ENCODE results near the gene C9orf40. TPM values are rescaled to one million over a fixed set of nuclear protein-coding genes. Genes with fewer than 3 reads are reported as not detected.

The C9orf40 gene
- total and polyA plus RNA-seq, 2 donors = 4.3 to 5.5 TPM

- Histone ChIP-seq H3K27me3 (ENCODE audit: control insufficient read depth in 2 of 2, insufficient read depth in 1 of 2, low read length in 1 of 2) (no peaks in the 10 kb centered on the region), H3K4me3 (ENCODE audit: low read length in 2 of 2) (no peak overlapping the region), H3K4me1 (ENCODE audit: control insufficient read depth in 2 of 2, insufficient read depth in 2 of 2, low read length in 2 of 2) (peaks cover 0 to 3% of the 10 kb centered on the region in 2 donors), H3K27ac (ENCODE audit: low read depth in 1 of 2, low read length in 1 of 2) (no peak overlapping the region), H3K9me3 (ENCODE audit: control insufficient read depth in 2 of 2, insufficient read depth in 1 of 2, low read length in 1 of 2) (no peaks in the 10 kb centered on the region), H3K36me3 (ENCODE audit: control insufficient read depth in 2 of 2, insufficient read depth in 2 of 2, low read length in 1 of 2) (no peaks in the 10 kb centered on the region)
- 98% methylated on average over 1 of the region's 1 CpG for WGBS
- DNase-seq (ENCODE audit: low read depth in 6 of 9, low spot score in 9 of 9) = no peak
Measured at GRCh38 chr9:74974558-74974957, 21.8 kb upstream of the C9orf40 start.

GRCh38 chr9:74973714-74974113 is 21.0 kb upstream of the C9orf40 start:
- H3K27me3 ChIP-seq (ENCODE audit: control insufficient read depth in 2 of 2, insufficient read depth in 1 of 2, low read length in 1 of 2) = no peaks in the 10 kb centered on the region
- H3K27ac ChIP-seq (ENCODE audit: low read depth in 1 of 2, low read length in 1 of 2) = no peak overlapping the region
- peak in 2 of 9 donors; percentile 14 to 19 for DNase-seq (ENCODE audit: low read depth in 6 of 9, low spot score in 9 of 9)
- H3K9me3 ChIP-seq (ENCODE audit: control insufficient read depth in 2 of 2, insufficient read depth in 1 of 2, low read length in 1 of 2) = no peaks in the 10 kb centered on the region
- no peak overlapping the region for H3K4me3 ChIP-seq (ENCODE audit: low read length in 2 of 2)
- no peaks in the 10 kb centered on the region for H3K36me3 ChIP-seq (ENCODE audit: control insufficient read depth in 2 of 2, insufficient read depth in 2 of 2, low read length in 1 of 2)
- H3K4me1 ChIP-seq (ENCODE audit: control insufficient read depth in 2 of 2, insufficient read depth in 2 of 2, low read length in 2 of 2) = peaks cover 0 to 3% of the 10 kb centered on the region in 2 donors

- peaks cover 0 to 8% of the 10 kb centered on the region in 2 donors for H3K9me3 ChIP-seq (ENCODE audit: control insufficient read depth in 2 of 2, insufficient read depth in 1 of 2, low read length in 1 of 2)
- H3K27me3 ChIP-seq (ENCODE audit: control insufficient read depth in 2 of 2, insufficient read depth in 1 of 2, low read length in 1 of 2) = no peaks in the 10 kb centered on the region
- DNase-seq (ENCODE audit: low read depth in 6 of 9, low spot score in 9 of 9) = no peak
- 100% methylated on average over 2 of the region's 2 CpGs for WGBS
- H3K4me1 ChIP-seq (ENCODE audit: control insufficient read depth in 2 of 2, insufficient read depth in 2 of 2, low read length in 2 of 2) = no peaks in the 10 kb centered on the region
- H3K4me3 ChIP-seq (ENCODE audit: low read length in 2 of 2) = no peak overlapping the region
- no peaks in the 10 kb centered on the region for H3K36me3 ChIP-seq (ENCODE audit: control insufficient read depth in 2 of 2, insufficient read depth in 2 of 2, low read length in 1 of 2)
- H3K27ac ChIP-seq (ENCODE audit: low read depth in 1 of 2, low read length in 1 of 2) = no peak overlapping the region
Measured at GRCh38 chr9:74963056-74963455, 10.3 kb upstream of the C9orf40 start.

- no peaks in the 10 kb centered on the region for H3K36me3 ChIP-seq (ENCODE audit: control insufficient read depth in 2 of 2, insufficient read depth in 2 of 2, low read length in 1 of 2)
- H3K27ac ChIP-seq (ENCODE audit: low read depth in 1 of 2, low read length in 1 of 2) = no peak overlapping the region
- no peaks in the 10 kb centered on the region for H3K27me3 ChIP-seq (ENCODE audit: control insufficient read depth in 2 of 2, insufficient read depth in 1 of 2, low read length in 1 of 2)
- no peaks in the 10 kb centered on the region for H3K4me1 ChIP-seq (ENCODE audit: control insufficient read depth in 2 of 2, insufficient read depth in 2 of 2, low read length in 2 of 2)
- DNase-seq (ENCODE audit: low read depth in 6 of 9, low spot score in 9 of 9) = no peak
- H3K4me3 ChIP-seq (ENCODE audit: low read length in 2 of 2) = no peak overlapping the region
- 100% methylated on average over 1 of the region's 1 CpG for WGBS
- peaks cover 0 to 8% of the 10 kb centered on the region in 2 donors for H3K9me3 ChIP-seq (ENCODE audit: control insufficient read depth in 2 of 2, insufficient read depth in 1 of 2, low read length in 1 of 2)
Measured at GRCh38 chr9:74961496-74961895, 8.8 kb upstream of the C9orf40 start.

GRCh38 chr9:74960561-74960960 is 7.8 kb upstream of the C9orf40 start:
- Histone ChIP-seq H3K9me3 (ENCODE audit: control insufficient read depth in 2 of 2, insufficient read depth in 1 of 2, low read length in 1 of 2) (peaks cover 0 to 8% of the 10 kb centered on the region in 2 donors), H3K4me1 (ENCODE audit: control insufficient read depth in 2 of 2, insufficient read depth in 2 of 2, low read length in 2 of 2) (no peaks in the 10 kb centered on the region), H3K27me3 (ENCODE audit: control insufficient read depth in 2 of 2, insufficient read depth in 1 of 2, low read length in 1 of 2) (no peaks in the 10 kb centered on the region), H3K4me3 (ENCODE audit: low read length in 2 of 2) (no peak overlapping the region), H3K36me3 (ENCODE audit: control insufficient read depth in 2 of 2, insufficient read depth in 2 of 2, low read length in 1 of 2) (no peaks in the 10 kb centered on the region), H3K27ac (ENCODE audit: low read depth in 1 of 2, low read length in 1 of 2) (no peak overlapping the region)
- DNase-seq (ENCODE audit: low read depth in 6 of 9, low spot score in 9 of 9) = no peak
- 98% methylated on average over 2 of the region's 2 CpGs for WGBS

GRCh38 chr9:74958587-74958986 is 5.9 kb upstream of the C9orf40 start:
- H3K4me3 ChIP-seq (ENCODE audit: low read length in 2 of 2) = no peak overlapping the region
- no peak overlapping the region for H3K27ac ChIP-seq (ENCODE audit: low read depth in 1 of 2, low read length in 1 of 2)
- no peaks in the 10 kb centered on the region for H3K36me3 ChIP-seq (ENCODE audit: control insufficient read depth in 2 of 2, insufficient read depth in 2 of 2, low read length in 1 of 2)
- no peaks in the 10 kb centered on the region for H3K27me3 ChIP-seq (ENCODE audit: control insufficient read depth in 2 of 2, insufficient read depth in 1 of 2, low read length in 1 of 2)
- H3K4me1 ChIP-seq (ENCODE audit: control insufficient read depth in 2 of 2, insufficient read depth in 2 of 2, low read length in 2 of 2) = no peaks in the 10 kb centered on the region
- no peaks in the 10 kb centered on the region for H3K9me3 ChIP-seq (ENCODE audit: control insufficient read depth in 2 of 2, insufficient read depth in 1 of 2, low read length in 1 of 2)
- no peak for DNase-seq (ENCODE audit: low read depth in 6 of 9, low spot score in 9 of 9)

- Histone ChIP-seq H3K9me3 (ENCODE audit: control insufficient read depth in 2 of 2, insufficient read depth in 1 of 2, low read length in 1 of 2) (no peaks in the 10 kb centered on the region), H3K4me3 (ENCODE audit: low read length in 2 of 2) (peak overlapping the region; percentile 71 to 94), H3K36me3 (ENCODE audit: control insufficient read depth in 2 of 2, insufficient read depth in 2 of 2, low read length in 1 of 2) (no peaks in the 10 kb centered on the region), H3K27ac (ENCODE audit: low read depth in 1 of 2, low read length in 1 of 2) (peak overlapping the region in 1 of 2 donors; percentile 87), H3K4me1 (ENCODE audit: control insufficient read depth in 2 of 2, insufficient read depth in 2 of 2, low read length in 2 of 2) (peaks cover 0 to 12% of the 10 kb centered on the region in 2 donors), H3K27me3 (ENCODE audit: control insufficient read depth in 2 of 2, insufficient read depth in 1 of 2, low read length in 1 of 2) (no peaks in the 10 kb centered on the region)
- peak in 3 of 9 donors; percentile 6 to 32 (median 6) for DNase-seq (ENCODE audit: low read depth in 6 of 9, low spot score in 9 of 9)
- WGBS = 64% methylated on average over 8 of the region's 8 CpGs
Measured at GRCh38 chr9:74953235-74953751, 581 bp upstream of the C9orf40 start.

- Histone ChIP-seq H3K4me3 (ENCODE audit: low read length in 2 of 2) (peak overlapping the region; percentile 71 to 94), H3K36me3 (ENCODE audit: control insufficient read depth in 2 of 2, insufficient read depth in 2 of 2, low read length in 1 of 2) (no peaks in the 10 kb centered on the region), H3K27me3 (ENCODE audit: control insufficient read depth in 2 of 2, insufficient read depth in 1 of 2, low read length in 1 of 2) (no peaks in the 10 kb centered on the region), H3K27ac (ENCODE audit: low read depth in 1 of 2, low read length in 1 of 2) (peak overlapping the region; percentile 44 to 87), H3K9me3 (ENCODE audit: control insufficient read depth in 2 of 2, insufficient read depth in 1 of 2, low read length in 1 of 2) (no peaks in the 10 kb centered on the region), H3K4me1 (ENCODE audit: control insufficient read depth in 2 of 2, insufficient read depth in 2 of 2, low read length in 2 of 2) (peaks cover 0 to 12% of the 10 kb centered on the region in 2 donors)
- peak in 8 of 9 donors; percentile 4 to 55 (median 25) for DNase-seq (ENCODE audit: low read depth in 6 of 9, low spot score in 9 of 9)
- WGBS = under 1% methylated on average over 30 of the region's 30 CpGs
Measured at GRCh38 chr9:74951725-74952151, 974 bp downstream of the C9orf40 start.

GRCh38 chr9:74951107-74951720 is 1.5 kb downstream of the C9orf40 start:
- H3K36me3 ChIP-seq (ENCODE audit: control insufficient read depth in 2 of 2, insufficient read depth in 2 of 2, low read length in 1 of 2) = no peaks in the 10 kb centered on the region
- WGBS = 77% methylated on average over 21 of the region's 21 CpGs
- H3K4me1 ChIP-seq (ENCODE audit: control insufficient read depth in 2 of 2, insufficient read depth in 2 of 2, low read length in 2 of 2) = peaks cover 0 to 12% of the 10 kb centered on the region in 2 donors
- no peak overlapping the region for H3K27ac ChIP-seq (ENCODE audit: low read depth in 1 of 2, low read length in 1 of 2)
- peak overlapping the region; percentile 71 to 94 for H3K4me3 ChIP-seq (ENCODE audit: low read length in 2 of 2)
- no peak for DNase-seq (ENCODE audit: low read depth in 6 of 9, low spot score in 9 of 9)
- no peaks in the 10 kb centered on the region for H3K27me3 ChIP-seq (ENCODE audit: control insufficient read depth in 2 of 2, insufficient read depth in 1 of 2, low read length in 1 of 2)
- H3K9me3 ChIP-seq (ENCODE audit: control insufficient read depth in 2 of 2, insufficient read depth in 1 of 2, low read length in 1 of 2) = no peaks in the 10 kb centered on the region
